ENCODE measurements around the gene PGM1.

The PGM1 gene

GRCh38 chr1:63665824-63666223 is 72.6 kb downstream of the PGM1 start:
- DNase-seq (ENCODE audit: low read depth) = no peak

GRCh38 chr1:63668298-63668697 is 75.1 kb downstream of the PGM1 start:
- DNase-seq (ENCODE audit: low read depth) = no peak

GRCh38 chr1:63669151-63669961 is 76.1 kb downstream of the PGM1 start:
- DNase-seq (ENCODE audit: low read depth) = no peak

GRCh38 chr1:63670164-63670563 is 77.0 kb downstream of the PGM1 start:
- no peak for DNase-seq (ENCODE audit: low read depth)

GRCh38 chr1:63671514-63671913 is 78.3 kb downstream of the PGM1 start:
- DNase-seq (ENCODE audit: low read depth) = no peak

GRCh38 chr1:63674238-63674864 is 81.1 kb downstream of the PGM1 start:
- peak; percentile 82 for DNase-seq (ENCODE audit: low read depth)

- DNase-seq (ENCODE audit: low read depth) = no peak
Observed at GRCh38 chr1:63674865-63675419, 81.7 kb downstream of the PGM1 start.

- DNase-seq (ENCODE audit: low read depth) = no peak
Observed at GRCh38 chr1:63675420-63675931, 82.3 kb downstream of the PGM1 start.

- DNase-seq (ENCODE audit: low read depth) = no peak
Observed at GRCh38 chr1:63677497-63677896, 84.3 kb downstream of the PGM1 start.

GRCh38 chr1:63678200-63678599 is 85.0 kb downstream of the PGM1 start:
- DNase-seq (ENCODE audit: low read depth) = no peak

GRCh38 chr1:63679076-63679475 is 85.9 kb downstream of the PGM1 start:
- no peak for DNase-seq (ENCODE audit: low read depth)

- DNase-seq (ENCODE audit: low read depth) = no peak
Observed at GRCh38 chr1:63679589-63679988, 86.4 kb downstream of the PGM1 start.

GRCh38 chr1:63682936-63683335 is 89.7 kb downstream of the PGM1 start:
- DNase-seq (ENCODE audit: low read depth) = no peak

GRCh38 chr1:63683759-63684158 is 90.5 kb downstream of the PGM1 start:
- DNase-seq (ENCODE audit: low read depth) = no peak

- no peak for DNase-seq (ENCODE audit: low read depth)
Observed at GRCh38 chr1:63686696-63687095, 93.5 kb downstream of the PGM1 start.

- no peak for DNase-seq (ENCODE audit: low read depth)
Observed at GRCh38 chr1:63688302-63688890, 95.2 kb downstream of the PGM1 start.

- DNase-seq (ENCODE audit: low read depth) = no peak
Observed at GRCh38 chr1:63690966-63691700, 97.9 kb downstream of the PGM1 start.

- peak; percentile 57 for DNase-seq (ENCODE audit: low read depth)
Observed at GRCh38 chr1:63691701-63692425, 98.7 kb downstream of the PGM1 start.

- no peak for DNase-seq (ENCODE audit: low read depth)
Observed at GRCh38 chr1:63693944-63694571, 100.8 kb downstream of the PGM1 start.

- no peak for DNase-seq (ENCODE audit: low read depth)
Observed at GRCh38 chr1:63698001-63698838, 105.0 kb downstream of the PGM1 start.
